Measurements from ENCODE around the gene AMPD2. TPM values are rescaled to one million over a fixed set of nuclear protein-coding genes. Genes with fewer than 3 reads are reported as not detected.

AMPD2 gene
- 72.3 and 131 TPM in 2 replicates for total RNA-seq (2014; rRNA removed; shearing (Covaris generic); ENCODE audit: low replicate concordance)

- Histone ChIP-seq H3K4me2 (ENCODE audit: low read depth, low read length, poor library complexity, severe bottlenecking) (peak within 1 kb of the TSS; percentile 97), H3K9me2 (replicated peaks; ENCODE audit: insufficient read depth, low read length) (no peaks in the 10 kb centered on the region), H3K4me3 (ENCODE audit: low read length) (peak within 1 kb of the TSS; percentile 92), H2AFZ (ENCODE audit: low read length) (peak within 1 kb of the TSS; percentile 81; the same call in 1 of the 2 replicates), H3K27me3 (ENCODE audit: low read length) (no peaks in the 10 kb centered on the region), H3K9me3 (ENCODE audit: low read length) (no peaks in the 10 kb centered on the region), H3K4me1 (ENCODE audit: low read length) (peaks cover 82% of the 10 kb centered on the region), H3K27ac (ENCODE audit: low read length) (peak within 1 kb of the TSS; percentile 76), H4K20me1 (ENCODE audit: insufficient read depth, low read depth, low read length) (peaks cover 14% of the 10 kb centered on the region; the same call in 1 of the 2 replicates), H3K36me3 (ENCODE audit: insufficient read depth, low read length) (no peaks in the 10 kb centered on the region), H3K9ac (ENCODE audit: low read length) (peak within 1 kb of the TSS; percentile 92), H3K79me2 (ENCODE audit: low read length) (peaks cover 50% of the 10 kb centered on the region)
- peak; percentile 94 for DNase-seq
Observed at GRCh38 chr1:109619576-109620400, at the start of gene AMPD2, which contains the start of gene GNAT2. AMPD2 (plus strand) TSS chr1:109619837; CDS start chr1:109621176, 1,339 bp downstream. GNAT2 (minus strand) TSS chr1:109619616; CDS start chr1:109612870, 6,746 bp downstream.

- Histone ChIP-seq H3K4me1 (ENCODE audit: low read length) (peaks cover 92% of the 10 kb centered on the region), H3K36me3 (ENCODE audit: insufficient read depth, low read length) (no peaks in the 10 kb centered on the region), H3K9me2 (replicated peaks; ENCODE audit: insufficient read depth, low read length) (no peaks in the 10 kb centered on the region), H4K20me1 (ENCODE audit: insufficient read depth, low read depth, low read length) (no peaks in the 10 kb centered on the region; the same call in 1 of the 2 replicates), H3K79me2 (ENCODE audit: low read length) (peaks cover 99% of the 10 kb centered on the region), H3K4me3 (ENCODE audit: low read length) (peak overlapping the region; percentile 45), H3K9ac (ENCODE audit: low read length) (peak overlapping the region; percentile 61), H3K27ac (ENCODE audit: low read length) (peak overlapping the region; percentile 92), H3K9me3 (ENCODE audit: low read length) (no peaks in the 10 kb centered on the region), H2AFZ (ENCODE audit: low read length) (no peak overlapping the region), H3K4me2 (ENCODE audit: low read depth, low read length, poor library complexity, severe bottlenecking) (peak overlapping the region; percentile 90), H3K27me3 (ENCODE audit: low read length) (no peaks in the 10 kb centered on the region)
- peak; percentile 59 for DNase-seq
Observed at GRCh38 chr1:109570414-109570813, 49.2 kb upstream of the AMPD2 start.

- H2AFZ ChIP-seq (ENCODE audit: low read length) = no peak overlapping the region
- peak; percentile 69 for DNase-seq
- H3K9me2 ChIP-seq (replicated peaks; ENCODE audit: insufficient read depth, low read length) = no peaks in the 10 kb centered on the region
- no peaks in the 10 kb centered on the region for H3K27me3 ChIP-seq (ENCODE audit: low read length)
- peak overlapping the region; percentile 84 for H3K27ac ChIP-seq (ENCODE audit: low read length)
- H3K79me2 ChIP-seq (ENCODE audit: low read length) = peaks cover 90% of the 10 kb centered on the region
- H3K9me3 ChIP-seq (ENCODE audit: low read length) = no peaks in the 10 kb centered on the region
- no peak overlapping the region for H3K4me3 ChIP-seq (ENCODE audit: low read length)
- no peaks in the 10 kb centered on the region; the same call in 1 of the 2 replicates for H4K20me1 ChIP-seq (ENCODE audit: insufficient read depth, low read depth, low read length)
- peak overlapping the region; percentile 32; the same call in 1 of the 2 replicates for H3K9ac ChIP-seq (ENCODE audit: low read length)
- H3K4me2 ChIP-seq (ENCODE audit: low read depth, low read length, poor library complexity, severe bottlenecking) = peak overlapping the region; percentile 45
- peaks cover 71% of the 10 kb centered on the region for H3K4me1 ChIP-seq (ENCODE audit: low read length)
- H3K36me3 ChIP-seq (ENCODE audit: insufficient read depth, low read length) = peaks cover under 1% of the 10 kb centered on the region; the same call in 1 of the 2 replicates
Observed at GRCh38 chr1:109573785-109574184, 45.9 kb upstream of the AMPD2 start.

GRCh38 chr1:109578947-109579443 lies 40.6 kb upstream of the AMPD2 start:
- no peak overlapping the region for H3K9ac ChIP-seq (ENCODE audit: low read length)
- no peak for DNase-seq
- H3K4me1 ChIP-seq (ENCODE audit: low read length) = peaks cover 19% of the 10 kb centered on the region
- no peak overlapping the region for H3K4me2 ChIP-seq (ENCODE audit: low read depth, low read length, poor library complexity, severe bottlenecking)
- H3K9me3 ChIP-seq (ENCODE audit: low read length) = no peaks in the 10 kb centered on the region
- H3K27ac ChIP-seq (ENCODE audit: low read length) = no peak overlapping the region
- no peak overlapping the region for H2AFZ ChIP-seq (ENCODE audit: low read length)
- H3K36me3 ChIP-seq (ENCODE audit: insufficient read depth, low read length) = peaks cover 35% of the 10 kb centered on the region; the same call in 1 of the 2 replicates
- no peak overlapping the region for H3K4me3 ChIP-seq (ENCODE audit: low read length)
- no peaks in the 10 kb centered on the region for H3K27me3 ChIP-seq (ENCODE audit: low read length)
- H4K20me1 ChIP-seq (ENCODE audit: insufficient read depth, low read depth, low read length) = no peaks in the 10 kb centered on the region
- H3K79me2 ChIP-seq (ENCODE audit: low read length) = peaks cover 76% of the 10 kb centered on the region
- no peaks in the 10 kb centered on the region for H3K9me2 ChIP-seq (replicated peaks; ENCODE audit: insufficient read depth, low read length)

- H3K9ac ChIP-seq (ENCODE audit: low read length) = no peak overlapping the region
- no peaks in the 10 kb centered on the region for H3K9me2 ChIP-seq (replicated peaks; ENCODE audit: insufficient read depth, low read length)
- H3K4me2 ChIP-seq (ENCODE audit: low read depth, low read length, poor library complexity, severe bottlenecking) = no peak overlapping the region
- H2AFZ ChIP-seq (ENCODE audit: low read length) = no peak overlapping the region
- H4K20me1 ChIP-seq (ENCODE audit: insufficient read depth, low read depth, low read length) = no peaks in the 10 kb centered on the region
- H3K79me2 ChIP-seq (ENCODE audit: low read length) = peaks cover 76% of the 10 kb centered on the region
- peaks cover 14% of the 10 kb centered on the region for H3K4me1 ChIP-seq (ENCODE audit: low read length)
- no peaks in the 10 kb centered on the region for H3K9me3 ChIP-seq (ENCODE audit: low read length)
- no peak overlapping the region for H3K4me3 ChIP-seq (ENCODE audit: low read length)
- H3K27ac ChIP-seq (ENCODE audit: low read length) = no peak overlapping the region
- no peaks in the 10 kb centered on the region for H3K27me3 ChIP-seq (ENCODE audit: low read length)
- no peak for DNase-seq
- H3K36me3 ChIP-seq (ENCODE audit: insufficient read depth, low read length) = peaks cover 40% of the 10 kb centered on the region; the same call in 1 of the 2 replicates
Observed at GRCh38 chr1:109579491-109579890, 40.1 kb upstream of the AMPD2 start.

GRCh38 chr1:109582021-109582420 lies 37.6 kb upstream of the AMPD2 start:
- Histone ChIP-seq H3K36me3 (ENCODE audit: insufficient read depth, low read length) (peaks cover 63% of the 10 kb centered on the region), H3K4me1 (ENCODE audit: low read length) (peaks cover under 1% of the 10 kb centered on the region), H3K9me3 (ENCODE audit: low read length) (no peaks in the 10 kb centered on the region), H3K4me2 (ENCODE audit: low read depth, low read length, poor library complexity, severe bottlenecking) (no peak overlapping the region), H4K20me1 (ENCODE audit: insufficient read depth, low read depth, low read length) (no peaks in the 10 kb centered on the region), H3K27me3 (ENCODE audit: low read length) (no peaks in the 10 kb centered on the region), H2AFZ (ENCODE audit: low read length) (no peak overlapping the region), H3K27ac (ENCODE audit: low read length) (no peak overlapping the region), H3K9me2 (replicated peaks; ENCODE audit: insufficient read depth, low read length) (no peaks in the 10 kb centered on the region), H3K9ac (ENCODE audit: low read length) (no peak overlapping the region), H3K4me3 (ENCODE audit: low read length) (no peak overlapping the region), H3K79me2 (ENCODE audit: low read length) (peaks cover 58% of the 10 kb centered on the region)
- DNase-seq = no peak

GRCh38 chr1:109584766-109585165 lies 34.9 kb upstream of the AMPD2 start:
- Histone ChIP-seq H3K4me3 (ENCODE audit: low read length) (no peak overlapping the region), H3K9me3 (ENCODE audit: low read length) (no peaks in the 10 kb centered on the region), H2AFZ (ENCODE audit: low read length) (no peak overlapping the region), H4K20me1 (ENCODE audit: insufficient read depth, low read depth, low read length) (no peaks in the 10 kb centered on the region), H3K4me1 (ENCODE audit: low read length) (no peaks in the 10 kb centered on the region), H3K36me3 (ENCODE audit: insufficient read depth, low read length) (peaks cover 62% of the 10 kb centered on the region), H3K9ac (ENCODE audit: low read length) (no peak overlapping the region), H3K4me2 (ENCODE audit: low read depth, low read length, poor library complexity, severe bottlenecking) (no peak overlapping the region), H3K79me2 (ENCODE audit: low read length) (peaks cover 40% of the 10 kb centered on the region), H3K27ac (ENCODE audit: low read length) (no peak overlapping the region), H3K27me3 (ENCODE audit: low read length) (no peaks in the 10 kb centered on the region), H3K9me2 (replicated peaks; ENCODE audit: insufficient read depth, low read length) (no peaks in the 10 kb centered on the region)
- no peak for DNase-seq

GRCh38 chr1:109586055-109586454 lies 33.6 kb upstream of the AMPD2 start:
- Histone ChIP-seq H3K79me2 (ENCODE audit: low read length) (peaks cover 31% of the 10 kb centered on the region), H2AFZ (ENCODE audit: low read length) (no peak overlapping the region), H4K20me1 (ENCODE audit: insufficient read depth, low read depth, low read length) (no peaks in the 10 kb centered on the region), H3K9me2 (replicated peaks; ENCODE audit: insufficient read depth, low read length) (no peaks in the 10 kb centered on the region), H3K4me2 (ENCODE audit: low read depth, low read length, poor library complexity, severe bottlenecking) (no peak overlapping the region), H3K9ac (ENCODE audit: low read length) (no peak overlapping the region), H3K27me3 (ENCODE audit: low read length) (no peaks in the 10 kb centered on the region), H3K36me3 (ENCODE audit: insufficient read depth, low read length) (peaks cover 53% of the 10 kb centered on the region), H3K9me3 (ENCODE audit: low read length) (no peaks in the 10 kb centered on the region), H3K4me1 (ENCODE audit: low read length) (no peaks in the 10 kb centered on the region), H3K4me3 (ENCODE audit: low read length) (no peak overlapping the region), H3K27ac (ENCODE audit: low read length) (no peak overlapping the region)
- DNase-seq = no peak
